HFFc6 (cell line): Measurements from ENCODE around the gene FA2H. TPM values are rescaled to one million over a fixed set of nuclear protein-coding genes. Genes with fewer than 3 reads are reported as not detected.

Experiments
- DNase-seq: peaks from one replicate; pipeline ENCODE4 v3.0.0-alpha.2; 2018
- H3K27ac Mint-ChIP-seq: 2 replicates; pipeline ENCODE4 v1.8.0; 2020; ENCODE audit warnings: mild to moderate bottlenecking, mixed read lengths
- H3K27me3 Mint-ChIP-seq: 2 replicates; pipeline ENCODE4 v1.8.0; 2021; ENCODE audit warnings: mild to moderate bottlenecking, moderate library complexity, mixed read lengths; ENCODE audit not compliant: insufficient read depth
- H3K36me3 Mint-ChIP-seq: 2 replicates; pipeline ENCODE4 v1.8.0; 2021; ENCODE audit warnings: low read depth, mixed read lengths
- H3K4me1 Mint-ChIP-seq: 2 replicates; pipeline ENCODE4 v1.8.0; 2020; ENCODE audit warnings: low read depth, mixed read lengths
- H3K4me3 Mint-ChIP-seq: 2 replicates; pipeline ENCODE4 v1.8.0; 2020; ENCODE audit warnings: mild to moderate bottlenecking, moderate library complexity, mixed read lengths
- H3K9me3 Mint-ChIP-seq: 2 replicates; pipeline ENCODE4 v1.8.0; 2020; ENCODE audit warnings: mild to moderate bottlenecking, mixed read lengths
- CTCF ChIP-seq: fragments of 200-600 bp; sonication (generic); IDR thresholded peaks from 2 replicates; pipeline ENCODE4 v1.5.0; 2021; ENCODE audit warnings: antibody characterized with exemption, mild to moderate bottlenecking
- total RNA-seq, 6 experiments: library from RNA; stranded (reverse); fragmentation: NEBNext Ultra II Directional; extraction: Animal tissue kit (Norgen Biotek cat#: 25700); gene quantifications; 2 replicates in 1 of 6; 3 replicates in 5 of 6; pipeline ENCODE4 v1.2.3, GENCODE V29; 2021

FA2H gene
- total RNA-seq, 6 experiments from 2014 or later: not detected

- peaks cover 3% of the 10 kb centered on the region for H3K27me3 Mint-ChIP-seq
- H3K27ac Mint-ChIP-seq: peak within 1 kb of the TSS; percentile 87
These were observed 74.0 kb downstream of the FA2H start, which contains the start of gene MLKL for GRCh38 chr16:74700438-74701225. TSS of gene MLKL (minus strand) at chr16:74700862. CDS start at chr16:74695757, 5,105 bp downstream.

GRCh38 chr16:74700116-74700437 lies 74.5 kb downstream of the FA2H start:
- TF ChIP-seq CTCF: no peak
- DNase-seq: no peak
- Mint-ChIP-seq H3K4me1 (peaks cover 46% of the 10 kb centered on the region), H3K27ac (peak overlapping the region; percentile 87), H3K9me3 (no peaks in the 10 kb centered on the region), H3K36me3 (peaks cover 24% of the 10 kb centered on the region), H3K27me3 (peaks cover 5% of the 10 kb centered on the region), H3K4me3 (peak overlapping the region; percentile 99)

More at GRCh38 chr16:74700438-74701225, 74.0 kb downstream of the FA2H start, which contains the start of gene MLKL:
- Mint-ChIP-seq H3K4me3 (peak within 1 kb of the TSS; percentile 99), H3K4me1 (peaks cover 46% of the 10 kb centered on the region), H3K36me3 (peaks cover 19% of the 10 kb centered on the region), H3K9me3 (no peaks in the 10 kb centered on the region)
- DNase-seq: peak; percentile 63
- peak; percentile 48 for TF ChIP-seq CTCF

- peak overlapping the region; percentile 87 for H3K27ac Mint-ChIP-seq
- H3K9me3 Mint-ChIP-seq: no peaks in the 10 kb centered on the region
- no peak for TF ChIP-seq CTCF
- peaks cover 46% of the 10 kb centered on the region for H3K4me1 Mint-ChIP-seq
- H3K27me3 Mint-ChIP-seq: peaks cover 5% of the 10 kb centered on the region
- peak overlapping the region; percentile 99 for H3K4me3 Mint-ChIP-seq
- peaks cover 25% of the 10 kb centered on the region for H3K36me3 Mint-ChIP-seq
- no peak for DNase-seq
These were observed 75.0 kb downstream of the FA2H start for GRCh38 chr16:74699666-74700065.

GRCh38 chr16:74698222-74698621 lies 76.4 kb downstream of the FA2H start:
- TF ChIP-seq CTCF: no peak
- H3K4me3 Mint-ChIP-seq: peak overlapping the region; percentile 99; the same call in 1 of the 2 replicates
- H3K4me1 Mint-ChIP-seq: peaks cover 46% of the 10 kb centered on the region
- H3K36me3 Mint-ChIP-seq: peaks cover 25% of the 10 kb centered on the region
- no peak for DNase-seq
- H3K27ac Mint-ChIP-seq: peak overlapping the region; percentile 26; the same call in 1 of the 2 replicates
- H3K27me3 Mint-ChIP-seq: peaks cover 5% of the 10 kb centered on the region
- H3K9me3 Mint-ChIP-seq: no peaks in the 10 kb centered on the region

- Mint-ChIP-seq H3K9me3 (no peaks in the 10 kb centered on the region), H3K27me3 (peaks cover 5% of the 10 kb centered on the region), H3K36me3 (peaks cover 37% of the 10 kb centered on the region), H3K27ac (peak overlapping the region; percentile 55), H3K4me1 (peaks cover 47% of the 10 kb centered on the region), H3K4me3 (peak overlapping the region; percentile 84)
- TF ChIP-seq CTCF: no peak
- DNase-seq: peak; percentile 83
These were observed 78.9 kb downstream of the FA2H start for GRCh38 chr16:74695450-74696422.
